ENCODE data around the gene DISP2. TPM values are rescaled to one million over a fixed set of nuclear protein-coding genes. Genes with fewer than 3 reads are reported as not detected.

The DISP2 gene
- total and polyA plus RNA-seq, 8 donors: 0.15 to 10.1 (median 0.58) TPM; not detected in 1

GRCh38 chr15:40320409-40320808, 37.6 kb upstream of the DISP2 start:
- H3K36me3 ChIP-seq: no peaks in the 10 kb centered on the region
- no peaks in the 10 kb centered on the region for H3K9me3 ChIP-seq
- 89 to 100% (median 95%) methylated on average over 1 of the region's 1 CpG for WGBS, 5 donors
- H3K27ac ChIP-seq: peak overlapping the region in 1 of 5 donors; percentile 90
- H3K4me3 ChIP-seq: no peak overlapping the region
- TF ChIP-seq POLR2AphosphoS5 (IDR thresholded peaks at IDR 0.05): no peak
- TF ChIP-seq, protein P1, sequence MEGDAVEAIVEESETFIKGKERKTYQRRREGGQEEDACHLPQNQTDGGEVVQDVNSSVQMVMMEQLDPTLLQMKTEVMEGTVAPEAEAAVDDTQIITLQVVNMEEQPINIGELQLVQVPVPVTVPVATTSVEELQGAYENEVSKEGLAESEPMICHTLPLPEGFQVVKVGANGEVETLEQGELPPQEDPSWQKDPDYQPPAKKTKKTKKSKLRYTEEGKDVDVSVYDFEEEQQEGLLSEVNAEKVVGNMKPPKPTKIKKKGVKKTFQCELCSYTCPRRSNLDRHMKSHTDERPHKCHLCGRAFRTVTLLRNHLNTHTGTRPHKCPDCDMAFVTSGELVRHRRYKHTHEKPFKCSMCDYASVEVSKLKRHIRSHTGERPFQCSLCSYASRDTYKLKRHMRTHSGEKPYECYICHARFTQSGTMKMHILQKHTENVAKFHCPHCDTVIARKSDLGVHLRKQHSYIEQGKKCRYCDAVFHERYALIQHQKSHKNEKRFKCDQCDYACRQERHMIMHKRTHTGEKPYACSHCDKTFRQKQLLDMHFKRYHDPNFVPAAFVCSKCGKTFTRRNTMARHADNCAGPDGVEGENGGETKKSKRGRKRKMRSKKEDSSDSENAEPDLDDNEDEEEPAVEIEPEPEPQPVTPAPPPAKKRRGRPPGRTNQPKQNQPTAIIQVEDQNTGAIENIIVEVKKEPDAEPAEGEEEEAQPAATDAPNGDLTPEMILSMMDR (IDR thresholded peaks at IDR 0.05): no peak
- no peak for TF ChIP-seq POLR2A (IDR thresholded peaks at IDR 0.05)
- TF ChIP-seq EP300 (IDR thresholded peaks at IDR 0.05): no peak
- intact Hi-C loops (cut with DNase I; ENCODE audit: low total_unique reads): no loop called here
- H3K4me1 ChIP-seq: peaks cover 10 to 27% (median 22%) of the 10 kb centered on the region in 4 donors
- no peak for DNase-seq
- H3K27me3 ChIP-seq: peaks cover 0 to 3% (median 0%) of the 10 kb centered on the region in 3 donors

GRCh38 chr15:40320931-40321371, 37.1 kb upstream of the DISP2 start:
- peak; percentile 66 to 84 for DNase-seq
- peak overlapping the region in 1 of 5 donors; percentile 90 for H3K27ac ChIP-seq
- H3K4me1 ChIP-seq: peaks cover 10 to 32% (median 26%) of the 10 kb centered on the region in 4 donors
- intact Hi-C loops (cut with DNase I; ENCODE audit: low total_unique reads): no loop called here
- WGBS, 5 donors: 0 to 4% (median 2%) methylated on average over 2 of the region's 2 CpGs
- no peak overlapping the region for H3K4me3 ChIP-seq
- H3K27me3 ChIP-seq: no peaks in the 10 kb centered on the region
- H3K9me3 ChIP-seq: no peaks in the 10 kb centered on the region
- no peaks in the 10 kb centered on the region for H3K36me3 ChIP-seq
- TF ChIP-seq POLR2A (IDR thresholded peaks at IDR 0.05): no peak
- TF ChIP-seq POLR2AphosphoS5 (IDR thresholded peaks at IDR 0.05): peak in 1 of 3 donors; percentile 40
- TF ChIP-seq, protein P1 (IDR thresholded peaks at IDR 0.05): peak in 6 of 7 experiments; percentile 55 to 93 (median 86)

GRCh38 chr15:40322531-40323238, 35.3 kb upstream of the DISP2 start:
- TF ChIP-seq, protein P1 (IDR thresholded peaks at IDR 0.05): no peak
- TF ChIP-seq POLR2AphosphoS5 (IDR thresholded peaks at IDR 0.05) (peak in 1 of 3 donors; percentile 41), POLR2A (IDR thresholded peaks at IDR 0.05) (no peak), EP300 (IDR thresholded peaks at IDR 0.05) (no peak)
- H3K9me3 ChIP-seq: no peaks in the 10 kb centered on the region
- H3K4me3 ChIP-seq: peak overlapping the region; percentile 49 to 91 (median 86)
- 38 to 67% (median 44%) methylated on average over 17 to 26 of the region's 26 CpGs for WGBS, 5 donors
- no peaks in the 10 kb centered on the region for H3K36me3 ChIP-seq
- DNase-seq: peak in 1 of 2 donors; percentile 64
- intact Hi-C loops (cut with DNase I; ENCODE audit: low total_unique reads): no loop called here
- H3K27me3 ChIP-seq: no peaks in the 10 kb centered on the region
- peak overlapping the region; percentile 67 to 92 (median 79) for H3K27ac ChIP-seq
- H3K4me1 ChIP-seq: peaks cover 10 to 48% (median 33%) of the 10 kb centered on the region in 4 donors

DNA sequence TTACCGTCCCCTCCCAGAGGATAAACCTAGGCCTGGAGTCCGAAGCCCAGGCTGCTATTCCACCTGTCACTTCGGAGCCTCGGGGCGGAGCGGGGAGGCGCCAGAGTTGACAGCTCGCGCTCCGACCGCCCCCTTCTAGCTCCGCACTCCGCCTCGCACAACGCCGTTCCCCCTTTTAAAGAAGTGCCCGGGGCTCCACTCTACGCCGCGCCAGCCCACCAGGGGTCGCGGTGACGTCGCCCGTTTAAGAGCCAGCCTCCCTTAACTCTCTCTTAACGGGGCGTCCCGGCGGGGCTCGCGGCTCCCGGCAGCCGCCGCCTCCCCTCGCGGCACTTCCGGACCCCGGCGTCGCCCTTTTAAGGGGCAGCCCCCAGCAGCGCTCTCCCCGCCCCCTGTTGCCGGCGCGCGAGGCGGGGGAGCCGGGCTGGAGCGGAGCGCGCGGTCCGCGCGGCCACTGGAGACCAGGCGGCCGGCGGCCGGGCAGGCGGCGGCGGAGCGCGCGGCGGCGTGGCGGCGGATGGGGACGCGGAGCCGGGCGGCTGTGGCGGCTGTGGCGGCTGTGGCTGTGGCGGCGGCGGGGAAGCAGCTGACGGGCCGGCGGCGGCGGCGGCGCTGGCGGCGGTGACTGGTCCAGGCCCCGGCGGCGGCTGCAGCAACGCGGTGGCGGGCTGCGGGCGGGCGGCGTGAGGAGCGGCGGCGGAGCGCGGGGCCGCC, 34.6 kb upstream of the DISP2 start, which contains the start of gene INAFM2:
Gene INAFM2, plus strand, starts transcription at position 454 of the 714 bp plus-strand sequence. CDS start 364 bp downstream, outside the sequence.
- Histone ChIP-seq H3K36me3 (no peaks in the 10 kb centered on the region), H3K4me3 (peak within 1 kb of the TSS; percentile 85 to 91 (median 86)), H3K27ac (peak within 1 kb of the TSS; percentile 67 to 92 (median 85)), H3K27me3 (no peaks in the 10 kb centered on the region), H3K4me1 (peaks cover 10 to 54% (median 37%) of the 10 kb centered on the region in 4 donors), H3K9me3 (no peaks in the 10 kb centered on the region)
- 0 to 2% (median 0%) methylated on average over 16 to 100 of the region's 103 CpGs for WGBS, 5 donors
- intact Hi-C loops (cut with DNase I; ENCODE audit: low total_unique reads): no loop called here
- peak; percentile 90 to 97 for DNase-seq
- TF ChIP-seq POLR2AphosphoS5 (IDR thresholded peaks at IDR 0.05) (peak; percentile 25 to 82 (median 40)), EP300 (IDR thresholded peaks at IDR 0.05) (no peak)
- TF ChIP-seq, protein P1 (IDR thresholded peaks at IDR 0.05): peak in 5 of 7 experiments; percentile 44 to 74 (median 58)
